Endothelial cell of umbilical vein (primary cell): Measurements from ENCODE around the gene RPLP2. TPM values are rescaled to one million over a fixed set of nuclear protein-coding genes. Genes with fewer than 3 reads are reported as not detected.

Source experiments
- BruUV-seq: library from RNA; stranded (reverse); fragments of 400-500 nt; replicated peaks from 2 replicates; lab custom pipeline; 2021; lab: Mats Ljungman, UMichigan
- CTCF ChIA-PET: fragments of 300-600, 350-600 bp; sonication (Branson Sonifier 250); formaldehyde crosslinking; loops from one replicate; lab custom pipeline; 2021; ENCODE audit warnings: antibody characterized with exemption, inconsistent platforms; lab: Charles Lee
- POLR2A ChIA-PET: fragments of 300-600, 350-600 bp; sonication (Branson Sonifier 250); formaldehyde crosslinking; loops from one replicate; lab custom pipeline; 2021; ENCODE audit warnings: antibody characterized with exemption, inconsistent platforms; lab: Charles Lee
- DNase-seq: peaks from one replicate; pipeline ENCODE4 v3.0.0-alpha.2; 2011; ENCODE audit warnings: low read depth, low spot score
- FAIRE-seq: peaks from 2 replicates; lab custom pipeline; 2011; peaks lifted over from hg19 to GRCh38; lab: Jason Lieb, UNC
- H2AFZ ChIP-seq: 2 replicates; pipeline ENCODE4 v1.6.0; 2012; ENCODE audit warnings: low read depth, low read length, control low read depth, inconsistent platforms
- H3K27ac ChIP-seq: 2 replicates; pipeline ENCODE4 v1.5.1; 2011; ENCODE audit warnings: low read depth, mild to moderate bottlenecking, control low read depth, low read length, moderate library complexity; ENCODE audit not compliant: insufficient read depth
- H3K27me3 ChIP-seq, 2 experiments: 2 replicates each; pipeline versions ENCODE4 v1.6.0 to v1.6.1; 2011; ENCODE audit warnings: low read length in 2 of 2, mixed read lengths in 1 of 2; ENCODE audit not compliant: control insufficient read depth in 2 of 2, insufficient read depth in 2 of 2
- H3K36me3 ChIP-seq, 2 experiments: 2 replicates in 1 of 2; 3 replicates in 1 of 2; pipeline ENCODE4 v1.5.1; 2011; ENCODE audit warnings: low read length in 2 of 2, mild to moderate bottlenecking in 1 of 2, moderate library complexity in 1 of 2; ENCODE audit not compliant: control insufficient read depth in 2 of 2, insufficient read depth in 2 of 2; ENCODE audit errors: extremely low read depth in 1 of 2
- H3K4me1 ChIP-seq: 3 replicates; pipeline ENCODE4 v1.5.1; 2011; ENCODE audit warnings: mild to moderate bottlenecking, low read length; ENCODE audit not compliant: control insufficient read depth, insufficient read depth; ENCODE audit errors: extremely low read depth
- H3K4me2 ChIP-seq: 2 replicates; pipeline ENCODE4 v1.6.1; 2011; ENCODE audit warnings: low read length, control low read depth, mixed read lengths; ENCODE audit not compliant: insufficient read depth
- H3K4me3 ChIP-seq, 3 experiments: fragments of 200-600 bp in 1 of 3; sonication (generic), shearing (Covaris generic) in 1 of 3; replicated peaks in 1 of 3; 2 replicates each; pipeline ENCODE4 v1.5.1; 2011 to 2016; ENCODE audit warnings: control low read depth in 3 of 3, low read length in 3 of 3, mild to moderate bottlenecking in 2 of 3, inconsistent platforms in 1 of 3, low read depth in 1 of 3, moderate library complexity in 1 of 3; ENCODE audit not compliant: insufficient read depth in 1 of 3
- H3K79me2 ChIP-seq: 2 replicates; pipeline ENCODE4 v1.6.0; 2012; ENCODE audit warnings: low read length, inconsistent platforms; ENCODE audit not compliant: control insufficient read depth, insufficient read depth
- H3K9ac ChIP-seq: replicated peaks from 2 replicates; pipeline ENCODE3; 2011; ENCODE audit warnings: low read length, control low read depth; ENCODE audit not compliant: insufficient read depth; ENCODE audit errors: extremely low read depth
- H3K9me1 ChIP-seq: replicated peaks from 3 replicates; pipeline ENCODE4 v1.6.0; 2011; ENCODE audit warnings: mild to moderate bottlenecking, low read length; ENCODE audit not compliant: control insufficient read depth, insufficient read depth; ENCODE audit errors: extremely low read depth
- H3K9me3 ChIP-seq: replicated peaks from 2 replicates; pipeline ENCODE4 v1.5.1; 2012; ENCODE audit warnings: low read length, inconsistent platforms; ENCODE audit not compliant: control insufficient read depth, insufficient read depth
- H4K20me1 ChIP-seq: replicated peaks from 2 replicates; pipeline ENCODE3; 2011; ENCODE audit warnings: mild to moderate bottlenecking, low read length; ENCODE audit not compliant: control insufficient read depth, insufficient read depth; ENCODE audit errors: extremely low read depth
- CTCF ChIP-seq, 2 donors: IDR thresholded peaks; 1 replicate in 1 of 2; 2 replicates in 1 of 2; pipeline ENCODE4 v1.5.1; 2011; ENCODE audit warnings: low read length in 2 of 2, mild to moderate bottlenecking in 2 of 2, moderate library complexity in 2 of 2, control low read depth in 1 of 2, inconsistent platforms in 1 of 2, low read depth in 1 of 2; ENCODE audit not compliant: insufficient read depth in 1 of 2; ENCODE audit errors: extremely low read depth in 1 of 2
- EZH2 ChIP-seq: IDR thresholded peaks from 2 replicates; pipeline ENCODE4 v1.6.1; 2012; ENCODE audit warnings: borderline replicate concordance, low read depth, mild to moderate bottlenecking, moderate library complexity, low read length, inconsistent platforms; ENCODE audit not compliant: severe bottlenecking
- FOS ChIP-seq: IDR thresholded peaks from 2 replicates; pipeline ENCODE4 v1.6.1; 2011; ENCODE audit warnings: mild to moderate bottlenecking, low read length, moderate library complexity, borderline replicate concordance; ENCODE audit not compliant: insufficient read depth
- GATA2 ChIP-seq: IDR thresholded peaks from 2 replicates; pipeline ENCODE4 v1.7.0; 2011; ENCODE audit warnings: low read depth, mild to moderate bottlenecking, moderate library complexity, mixed read lengths, low read length; ENCODE audit not compliant: insufficient read length, insufficient read depth
- JUN ChIP-seq: IDR thresholded peaks from 2 replicates; pipeline ENCODE4 v1.6.1; 2011; ENCODE audit warnings: borderline replicate concordance, low read depth; ENCODE audit not compliant: insufficient read length, insufficient read depth
- MAX ChIP-seq: IDR thresholded peaks from 2 replicates; pipeline ENCODE4 v1.6.1; 2011; ENCODE audit not compliant: insufficient read depth, insufficient read length
- MYC ChIP-seq: IDR thresholded peaks from one replicate; pipeline ENCODE4 v1.6.1; 2011; ENCODE audit warnings: mild to moderate bottlenecking, low read depth, low read length
- POLR2A ChIP-seq: IDR thresholded peaks from 2 replicates; pipeline ENCODE4 v1.6.1; 2012; ENCODE audit warnings: low read depth, mild to moderate bottlenecking, control low read depth, low read length
- POLR2AphosphoS5 ChIP-seq: IDR thresholded peaks from 2 replicates; pipeline ENCODE4 v1.6.1; 2012; ENCODE audit warnings: low read depth, mild to moderate bottlenecking, control low read depth, low read length, moderate library complexity; ENCODE audit not compliant: insufficient read depth
- dilution Hi-C: fragments of 300-500 bp; cut with MboI; formaldehyde crosslinking; loops from one replicate; pipeline ENCODE4 v1.15.0; 2019; ENCODE audit warnings: low sequenced_read_pairs; ENCODE audit not compliant: extremely low pct_ligation_motif_present
- intact Hi-C: fragments of 100-400 bp; cut with micrococcal nuclease; formaldehyde crosslinking; loops from one replicate; pipeline ENCODE4 v1.10.0; 2022
- polyA plus RNA-seq, 4 experiments: library from polyadenylated mRNA; depleted of rRNA in 3 of 4; stranded (reverse) in 3 of 4; unstranded in 1 of 4; fragments of >200 nt; gene quantifications; 2 replicates each; pipeline versions ENCODE4 v1.2.1 to v1.2.3, GENCODE V29; 2011 to 2012; ENCODE audit warnings: missing spikeins in 1 of 4
- total RNA-seq: library from RNA; stranded (reverse); gene quantifications from 2 replicates; pipeline ENCODE4 v1.2.3, GENCODE V29; 2021

The RPLP2 gene
- total and polyA plus RNA-seq, 2 donors (not counting 3 experiments of a cell fraction or from before 2014, with no cell fraction given), result 1,579 to 1,739 TPM

DNA sequence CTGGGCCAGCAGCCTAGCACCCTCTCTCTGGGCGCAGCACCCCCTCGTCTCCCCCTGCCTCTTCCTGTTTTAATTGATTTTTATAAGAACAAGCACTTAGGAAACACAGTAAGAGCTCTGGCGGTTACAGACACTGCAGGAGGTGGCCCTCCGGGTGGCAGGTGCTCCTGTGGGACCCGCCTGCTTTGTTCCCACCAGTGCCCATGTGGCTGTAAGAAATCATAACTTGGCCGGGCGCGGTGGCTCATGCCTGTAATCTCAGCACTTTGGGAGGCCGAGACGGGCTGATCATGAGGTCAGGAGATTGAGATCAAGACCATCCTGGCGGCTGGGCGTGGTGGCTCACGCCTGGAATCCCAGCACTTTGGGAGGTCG, 51.3 kb downstream of the RPLP2 start:
- no peaks in the 10 kb centered on the region for H3K27me3 ChIP-seq
- intact Hi-C loops, result no loop called here
- no peak for FAIRE-seq
- H3K4me1 ChIP-seq, result no peaks in the 10 kb centered on the region
- no peak overlapping the region for H3K4me2 ChIP-seq
- H3K36me3 ChIP-seq, result peaks cover 0 to 10% of the 10 kb centered on the region in 2 experiments
- no peaks in the 10 kb centered on the region for H3K9me3 ChIP-seq
- H3K9me1 ChIP-seq, result no peaks in the 10 kb centered on the region
- no peaks in the 10 kb centered on the region for H3K79me2 ChIP-seq
- no peak for DNase-seq
- H4K20me1 ChIP-seq, result no peaks in the 10 kb centered on the region
- no peak overlapping the region for H3K4me3 ChIP-seq
- no peak overlapping the region for H3K27ac ChIP-seq
- dilution Hi-C loops, result no loop called here
- TF ChIP-seq POLR2AphosphoS5, result no peak
- no peak overlapping the region for H3K9ac ChIP-seq
- ChIA-PET POLR2A (no interaction called here), CTCF (no interaction called here)
- BruUV-seq, result no TSS peak
- H2AFZ ChIP-seq, result no peak overlapping the region

- FAIRE-seq (no peak), DNase-seq (no peak)
- H3K36me3 ChIP-seq, result peaks cover 0 to 11% of the 10 kb centered on the region in 2 experiments
- no peak overlapping the region for H2AFZ ChIP-seq
- H3K27ac ChIP-seq, result no peak overlapping the region
- ChIA-PET CTCF (no interaction called here), POLR2A (no interaction called here)
- dilution Hi-C loops (no loop called here), intact Hi-C loops (no loop called here)
- H3K9ac ChIP-seq, result no peak overlapping the region
- H4K20me1 ChIP-seq, result no peaks in the 10 kb centered on the region
- no peaks in the 10 kb centered on the region for H3K9me3 ChIP-seq
- H3K79me2 ChIP-seq, result no peaks in the 10 kb centered on the region
- no peak for TF ChIP-seq POLR2A
- no peak for TF ChIP-seq GATA2
- TF ChIP-seq MYC, result no peak
- TF ChIP-seq JUN, result no peak
- no peak for TF ChIP-seq POLR2AphosphoS5
- no peak for TF ChIP-seq CTCF (IDR thresholded peaks at IDR 0.05; ENCODE audit: extremely low read depth in 1 of 2, insufficient read depth in 1 of 2, low read depth in 1 of 2, low read length in 2 of 2)
- TF ChIP-seq FOS, result no peak
- TF ChIP-seq EZH2, result no peak
- no peak for TF ChIP-seq MAX
- no peaks in the 10 kb centered on the region for H3K9me1 ChIP-seq
- H3K4me3 ChIP-seq, result no peak overlapping the region
- no TSS peak for BruUV-seq
- H3K4me2 ChIP-seq, result no peak overlapping the region
- H3K4me1 ChIP-seq, result no peaks in the 10 kb centered on the region
- H3K27me3 ChIP-seq, result no peaks in the 10 kb centered on the region
These were observed 52.4 kb downstream of the RPLP2 start for GRCh38 chr11:862081-862661.
